Breast epithelium (tissue), 3 donors: ENCODE results near the gene OTOA.

Source experiments
- CTCF ChIP-seq, 3 donors: fragments of 450-650 bp; IDR thresholded peaks; one replicate each; pipeline ENCODE4 v1.5.1; 2016 to 2017; ENCODE audit warnings: antibody characterized with exemption in 3 of 3, mild to moderate bottlenecking in 3 of 3, moderate library complexity in 3 of 3
- POLR2A ChIP-seq: fragments of 450-650 bp; IDR thresholded peaks from one replicate; pipeline ENCODE4 v1.6.1; 2016; ENCODE audit warnings: antibody characterized with exemption, mild to moderate bottlenecking, moderate library complexity
- POLR2AphosphoS5 ChIP-seq, 3 donors: sonication (generic); formaldehyde crosslinking; IDR thresholded peaks; one replicate each; pipeline ENCODE4 v1.6.1; 2017; ENCODE audit warnings: antibody characterized with exemption in 3 of 3

- TF ChIP-seq CTCF (IDR thresholded peaks at IDR 0.05) (no peak), POLR2AphosphoS5 (IDR thresholded peaks at IDR 0.05) (no peak), POLR2A (no peak)
Observed at GRCh38 chr16:21634216-21634615, 29.6 kb upstream of the OTOA start.
